ENCODE measurements around the gene SLC37A4.

- no peak for TF ChIP-seq ZNF713 (CRISPR knock-in tag; IDR thresholded peaks at IDR 0.05)
- TF ChIP-seq ZBTB7A (CRISPR knock-in tag; IDR thresholded peaks at IDR 0.05) = no peak
- TF ChIP-seq MAFF (IDR thresholded peaks at IDR 0.05; ENCODE audit: low read depth, low read length) = no peak
- TF ChIP-seq PAXIP1 (CRISPR knock-in tag; conservative IDR thresholded peaks at IDR 0.05) = 0 out of 2 replicates have a peak, but pooled peaks have one; percentile 50
- no peak for TF ChIP-seq ARNT (IDR thresholded peaks at IDR 0.05)
Measured at GRCh38 chr11:119018074-119018938, 12.4 kb downstream of the SLC37A4 start, which contains the start of the genes RPS25 and TRAPPC4.

All from HepG2 (cell line).